ENCODE results near the gene COPB1. TPM values are rescaled to one million over a fixed set of nuclear protein-coding genes. Genes with fewer than 3 reads are reported as not detected.

The COPB1 gene
- total RNA-seq, 6 donors from 2014 or later, result 56.2 to 139 (median 84.2) TPM

GRCh38 chr11:14435717-14436512, 63.7 kb downstream of the COPB1 start:
- no peaks in the 10 kb centered on the region for H3K9me3 ChIP-seq
- H3K27me3 ChIP-seq, result no peaks in the 10 kb centered on the region
- no peak overlapping the region for H3K27ac ChIP-seq
- H3K36me3 ChIP-seq, result no peaks in the 10 kb centered on the region
- DNase-seq (no peak), ATAC-seq (ENCODE audit: low FRiP score in 2 of 2) (no peak)
- no peaks in the 10 kb centered on the region for H3K4me1 ChIP-seq
- 58 to 65% methylated on average over 3 of the region's 3 CpGs for WGBS, 2 donors
- no peak overlapping the region for H3K4me3 ChIP-seq
- TF ChIP-seq EP300 (IDR thresholded peaks at IDR 0.05) (no peak), POLR2AphosphoS5 (IDR thresholded peaks at IDR 0.05) (no peak), CTCF (IDR thresholded peaks at IDR 0.05) (no peak), POLR2A (IDR thresholded peaks at IDR 0.05) (no peak)

- TF ChIP-seq EP300 (IDR thresholded peaks at IDR 0.05), result no peak
- H3K4me3 ChIP-seq, result no peak overlapping the region
- ATAC-seq (ENCODE audit: low FRiP score in 2 of 2) (no peak), DNase-seq (no peak)
- no peaks in the 10 kb centered on the region for H3K9me3 ChIP-seq
- H3K27me3 ChIP-seq, result no peaks in the 10 kb centered on the region
- H3K27ac ChIP-seq, result no peak overlapping the region
- H3K4me1 ChIP-seq, result peaks cover 9 to 19% (median 15%) of the 10 kb centered on the region in 4 donors
- H3K36me3 ChIP-seq, result no peaks in the 10 kb centered on the region
Measured at GRCh38 chr11:14425621-14426020, 74.0 kb downstream of the COPB1 start.

- ATAC-seq (ENCODE audit: low FRiP score in 2 of 2) (no peak), DNase-seq (no peak)
- Histone ChIP-seq H3K4me1 (peaks cover 9 to 19% (median 15%) of the 10 kb centered on the region in 4 donors), H3K27ac (no peak overlapping the region), H3K4me3 (no peak overlapping the region), H3K9me3 (no peaks in the 10 kb centered on the region), H3K27me3 (no peaks in the 10 kb centered on the region), H3K36me3 (no peaks in the 10 kb centered on the region)
- no peak for TF ChIP-seq EP300 (IDR thresholded peaks at IDR 0.05)
- no peak for TF ChIP-seq POLR2AphosphoS5 (IDR thresholded peaks at IDR 0.05)
- no peak for TF ChIP-seq CTCF (IDR thresholded peaks at IDR 0.05)
- no peak for TF ChIP-seq POLR2A (IDR thresholded peaks at IDR 0.05)
Measured at GRCh38 chr11:14424096-14424495, 75.5 kb downstream of the COPB1 start.

GRCh38 chr11:14423633-14424032, 76.0 kb downstream of the COPB1 start:
- ATAC-seq (ENCODE audit: low FRiP score in 2 of 2), result no peak
- H3K27ac ChIP-seq, result no peak overlapping the region
- no peaks in the 10 kb centered on the region for H3K27me3 ChIP-seq
- H3K4me1 ChIP-seq, result peaks cover 9 to 19% (median 15%) of the 10 kb centered on the region in 4 donors
- H3K36me3 ChIP-seq, result no peaks in the 10 kb centered on the region
- TF ChIP-seq EP300 (IDR thresholded peaks at IDR 0.05) (no peak), POLR2A (IDR thresholded peaks at IDR 0.05) (no peak), POLR2AphosphoS5 (IDR thresholded peaks at IDR 0.05) (no peak), CTCF (IDR thresholded peaks at IDR 0.05) (no peak)
- 38 to 45% methylated on average over 2 of the region's 2 CpGs for WGBS, 2 donors
- no peak overlapping the region for H3K4me3 ChIP-seq
- H3K9me3 ChIP-seq, result no peaks in the 10 kb centered on the region
- no peak for DNase-seq

GRCh38 chr11:14422814-14423182, 76.8 kb downstream of the COPB1 start:
- peaks cover 9 to 19% (median 15%) of the 10 kb centered on the region in 4 donors for H3K4me1 ChIP-seq
- H3K27ac ChIP-seq, result no peak overlapping the region
- H3K9me3 ChIP-seq, result no peaks in the 10 kb centered on the region
- H3K36me3 ChIP-seq, result no peaks in the 10 kb centered on the region
- ATAC-seq (ENCODE audit: low FRiP score in 2 of 2) (peak in 1 of 2 donors; percentile 4), DNase-seq (no peak)
- H3K27me3 ChIP-seq, result no peaks in the 10 kb centered on the region
- 26 to 36% methylated on average over 1 to 2 of the region's 2 CpGs for WGBS, 2 donors
- TF ChIP-seq POLR2AphosphoS5 (IDR thresholded peaks at IDR 0.05) (no peak), CTCF (IDR thresholded peaks at IDR 0.05) (no peak), EP300 (IDR thresholded peaks at IDR 0.05) (no peak), POLR2A (IDR thresholded peaks at IDR 0.05) (no peak)
- no peak overlapping the region for H3K4me3 ChIP-seq

All from upper lobe of left lung (tissue), 6 donors.